Activated B cell treated with CpG ODN at 0.5 μM for 24 hours (primary cell): ENCODE measurements around the gene RXRA. TPM values are rescaled to one million over a fixed set of nuclear protein-coding genes. Genes with fewer than 3 reads are reported as not detected.

Source experiments
- ATAC-seq: fragments of 200-7000 bp; cut with Tn5 transposase; one replicate; pipeline ENCODE4 v1.10.0; 2021; ENCODE audit warnings: low read depth, mild to moderate bottlenecking, moderate library complexity
- CTCF ChIA-PET: fragments of 350-600 bp; sonication (Branson Sonifier 250); formaldehyde crosslinking; loops from one replicate; lab custom pipeline; 2021; ENCODE audit warnings: antibody characterized with exemption; lab: Charles Lee
- POLR2A ChIA-PET: fragments of 350-600 bp; sonication (Branson Sonifier 250); formaldehyde crosslinking; loops from one replicate; lab custom pipeline; 2021; ENCODE audit warnings: antibody characterized with exemption; lab: Charles Lee
- DNase-seq: peaks from one replicate; pipeline ENCODE4 v3.0.0; 2022
- H3K27ac Mint-ChIP-seq: one replicate; pipeline ENCODE4 v1.8.0; 2020; ENCODE audit warnings: mixed read lengths
- H3K27me3 Mint-ChIP-seq: one replicate; pipeline ENCODE4 v1.8.0; 2021; ENCODE audit warnings: mixed read lengths
- H3K36me3 Mint-ChIP-seq: one replicate; pipeline ENCODE4 v1.8.0; 2021; ENCODE audit warnings: low read depth, mixed read lengths
- H3K4me1 Mint-ChIP-seq: one replicate; pipeline ENCODE4 v1.8.0; 2021; ENCODE audit warnings: mixed read lengths
- H3K4me3 Mint-ChIP-seq: one replicate; pipeline ENCODE4 v1.8.0; 2020; ENCODE audit warnings: mild to moderate bottlenecking, mixed read lengths
- H3K9me3 Mint-ChIP-seq: one replicate; pipeline ENCODE4 v1.8.0; 2020; ENCODE audit warnings: mixed read lengths
- CTCF ChIP-seq: fragments of 200-600 bp; IDR thresholded peaks from one replicate; pipeline ENCODE4 v1.8.0; 2022; ENCODE audit warnings: antibody characterized with exemption, mild to moderate bottlenecking
- intact Hi-C: fragments of 100-400 bp; cut with micrococcal nuclease; formaldehyde crosslinking; loops from one replicate; pipeline ENCODE4 v1.15.1; 2024
- total RNA-seq: library from RNA; stranded (reverse); gene quantifications from 2 replicates; pipeline ENCODE4 v1.2.3, GENCODE V29; 2022

The RXRA gene
- total RNA-seq, 1 donor from 2014 or later, result 5.0 TPM

GRCh38 chr9:134319306-134320125 is 6.7 kb upstream of the RXRA start:
- Mint-ChIP-seq H3K27ac (no peak overlapping the region), H3K27me3 (no peaks in the 10 kb centered on the region), H3K36me3 (no peaks in the 10 kb centered on the region), H3K4me3 (no peak overlapping the region), H3K4me1 (peaks cover under 1% of the 10 kb centered on the region), H3K9me3 (no peaks in the 10 kb centered on the region)
- ChIA-PET POLR2A (no interaction called here), CTCF (no interaction called here)
- no peak for TF ChIP-seq CTCF
- intact Hi-C loops, result loop anchor here (10.0 kb wide), 1 partner anchor 125 kb away; no protein-coding TSS in a partner anchor
- ATAC-seq (no peak), DNase-seq (no peak)

- no peak for ATAC-seq
- peaks cover 3% of the 10 kb centered on the region for H3K4me1 Mint-ChIP-seq
- H3K4me3 Mint-ChIP-seq, result no peak overlapping the region
- no peak for TF ChIP-seq CTCF
- H3K9me3 Mint-ChIP-seq, result no peaks in the 10 kb centered on the region
- H3K27me3 Mint-ChIP-seq, result no peaks in the 10 kb centered on the region
- CTCF ChIA-PET, result no interaction called here
- POLR2A ChIA-PET, result no interaction called here
- intact Hi-C loops, result loop anchor here (10.0 kb wide), 1 partner anchor 125 kb away; no protein-coding TSS in a partner anchor
- H3K27ac Mint-ChIP-seq, result no peak overlapping the region
- H3K36me3 Mint-ChIP-seq, result no peaks in the 10 kb centered on the region
- DNase-seq, result no peak
Observed at GRCh38 chr9:134320126-134320867, 6.0 kb upstream of the RXRA start.

- ChIA-PET POLR2A (no interaction called here), CTCF (no interaction called here)
- DNase-seq (no peak), ATAC-seq (no peak)
- Mint-ChIP-seq H3K4me3 (no peak overlapping the region), H3K4me1 (peaks cover 3% of the 10 kb centered on the region), H3K27ac (no peak overlapping the region), H3K27me3 (no peaks in the 10 kb centered on the region), H3K9me3 (no peaks in the 10 kb centered on the region), H3K36me3 (no peaks in the 10 kb centered on the region)
- intact Hi-C loops, result loop anchor here (10.0 kb wide), 1 partner anchor 124 kb away; no protein-coding TSS in a partner anchor
- no peak for TF ChIP-seq CTCF
Observed at GRCh38 chr9:134320868-134321471, 5.3 kb upstream of the RXRA start.

GRCh38 chr9:134321531-134321930 is 4.7 kb upstream of the RXRA start:
- Mint-ChIP-seq H3K27me3 (no peaks in the 10 kb centered on the region), H3K27ac (no peak overlapping the region), H3K4me3 (no peak overlapping the region), H3K4me1 (peaks cover 3% of the 10 kb centered on the region), H3K9me3 (no peaks in the 10 kb centered on the region), H3K36me3 (no peaks in the 10 kb centered on the region)
- intact Hi-C loops, result loop anchor here (10.0 kb wide), 1 partner anchor 123 kb away; no protein-coding TSS in a partner anchor
- no peak for ATAC-seq
- TF ChIP-seq CTCF, result no peak
- ChIA-PET POLR2A (no interaction called here), CTCF (no interaction called here)
- no peak for DNase-seq
